Daoy (cell line): ENCODE results near the gene TMIGD3. TPM values are rescaled to one million over a fixed set of nuclear protein-coding genes. Genes with fewer than 3 reads are reported as not detected.

Experiments
- DNase-seq: peaks from one replicate; pipeline ENCODE4 v3.0.0-alpha.2; 2015; ENCODE audit warnings: low read depth
- total RNA-seq: library from RNA; depleted of rRNA; stranded (reverse); fragments of >200 nt; shearing (Covaris generic); gene quantifications from 2 replicates; pipeline ENCODE4 v1.2.3, GENCODE V29; 2014; rRNA removed

Gene TMIGD3
- total RNA-seq, 1 experiment from 2014 or later = not detected

DNA sequence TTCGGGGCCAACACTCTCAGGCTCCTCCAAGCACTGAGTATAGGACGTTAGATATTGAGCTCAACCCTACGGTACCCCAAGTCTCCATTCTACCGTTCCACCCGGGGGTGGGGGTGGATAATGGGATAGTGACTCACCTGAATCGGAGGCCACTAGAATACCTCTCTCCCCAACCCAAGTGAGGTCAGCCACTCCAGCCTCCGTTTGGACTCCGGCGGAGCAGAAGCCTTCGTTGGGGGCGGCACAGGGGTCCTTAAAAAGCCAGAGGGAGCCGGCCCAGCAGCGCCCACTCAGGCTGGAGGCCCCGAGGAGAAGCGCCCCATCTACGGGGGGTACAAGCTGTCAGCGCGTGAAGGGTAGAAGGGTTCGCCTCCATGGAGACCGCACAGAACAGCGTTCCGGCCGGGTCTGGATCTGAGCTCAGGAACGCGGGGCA is 54.9 kb downstream of the TMIGD3 start:
- peak; percentile 59 for DNase-seq

DNA sequence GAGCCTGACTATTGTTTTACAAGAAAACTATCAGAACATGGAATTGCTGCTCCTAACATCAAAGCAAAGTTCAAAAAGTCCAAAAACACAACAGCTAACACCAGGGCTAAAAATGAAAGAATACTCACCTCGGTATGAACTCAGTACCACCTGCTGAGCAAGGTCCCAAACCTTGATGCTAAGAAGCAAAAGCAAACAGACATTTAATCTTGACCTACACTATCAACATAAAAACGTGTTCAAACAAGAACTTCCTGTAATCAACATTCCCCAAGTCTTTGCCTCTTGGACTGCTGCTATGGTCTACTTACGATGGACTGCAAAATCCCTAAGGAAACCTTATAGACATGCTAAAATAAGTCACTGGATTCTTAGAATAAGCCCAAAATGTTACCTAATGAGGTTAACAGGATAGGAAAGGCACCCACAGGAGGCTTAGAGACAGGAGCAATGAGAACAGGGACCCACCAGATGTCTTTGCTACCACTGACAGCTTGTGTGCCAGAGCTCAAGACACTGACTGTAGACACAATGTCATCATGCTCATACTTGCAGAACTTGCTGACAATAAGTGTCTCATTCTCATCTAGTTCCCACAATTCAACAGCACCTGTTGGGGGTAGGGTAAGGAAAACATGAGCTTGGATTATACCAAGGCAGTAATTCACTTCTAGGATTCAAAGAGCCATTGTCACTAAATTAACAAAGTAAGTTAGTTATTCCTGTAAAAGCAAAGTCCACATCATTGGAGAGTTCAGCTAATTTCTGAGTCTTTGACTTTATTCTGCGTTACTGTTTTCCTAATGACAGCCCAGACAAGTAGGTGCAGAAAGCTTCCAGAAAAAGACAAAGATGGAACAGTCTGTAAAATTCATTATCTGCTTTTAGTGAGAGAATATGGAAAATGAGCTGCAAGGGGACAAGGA is 56.2 kb downstream of the TMIGD3 start:
- no peak for DNase-seq

DNA sequence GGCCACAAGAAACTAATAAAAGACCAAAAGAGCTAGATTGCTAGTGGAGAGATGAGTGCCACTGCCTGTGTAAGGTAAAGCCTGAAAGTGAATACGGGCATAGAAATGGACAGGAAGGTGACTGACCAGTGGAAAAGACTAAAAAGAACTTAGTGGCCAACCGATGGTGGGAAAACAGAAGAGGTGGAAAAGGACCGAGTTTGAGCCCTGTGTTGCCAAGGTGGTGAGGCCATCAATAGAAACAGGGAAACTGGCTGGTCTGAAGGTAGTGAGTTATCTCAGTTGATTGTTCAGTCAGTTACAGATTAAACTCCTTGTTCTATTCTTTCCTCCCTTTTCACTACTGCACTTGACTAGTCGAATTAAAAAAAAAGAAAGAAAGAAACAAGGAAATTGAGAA is 56.9 kb downstream of the TMIGD3 start:
- DNase-seq = no peak

DNA sequence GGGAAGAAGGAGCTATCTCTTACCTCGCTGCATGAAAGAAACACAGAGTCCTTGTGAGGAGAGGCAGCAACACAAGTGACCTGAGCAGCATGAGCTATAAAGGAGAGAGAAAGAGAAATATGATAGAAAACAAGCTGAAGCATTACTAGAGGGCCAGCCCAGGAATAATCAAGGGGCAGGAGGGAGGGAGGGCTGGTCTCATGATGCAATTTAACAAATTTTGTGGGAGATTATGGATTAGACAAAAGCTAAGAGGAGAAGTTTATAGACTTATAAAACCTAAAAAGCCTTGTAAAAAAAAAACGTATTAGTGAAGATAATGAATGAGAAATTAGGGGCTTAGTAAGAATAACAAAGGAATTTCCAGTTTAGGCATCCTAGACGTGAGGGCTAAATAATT is 59.4 kb downstream of the TMIGD3 start:
- no peak for DNase-seq

DNA sequence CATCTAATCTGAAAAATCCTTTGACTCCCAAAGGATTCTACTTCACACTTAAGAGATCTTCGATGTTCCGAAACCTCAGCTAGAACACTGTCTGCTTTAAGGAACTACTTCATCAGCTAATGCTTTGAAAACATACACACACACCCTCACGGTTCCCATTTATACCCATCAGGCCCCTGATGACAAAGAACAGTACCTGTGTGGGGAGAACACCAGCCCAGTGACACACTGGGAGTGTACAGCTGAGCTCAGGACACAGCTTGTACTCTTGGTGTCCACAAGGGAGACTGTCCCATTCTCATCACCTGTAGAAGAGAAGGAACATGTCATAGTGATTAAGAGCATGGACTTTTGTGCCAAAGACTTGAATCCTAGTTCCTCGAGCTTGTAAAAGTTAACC is 61.0 kb downstream of the TMIGD3 start:
- no peak for DNase-seq

DNA sequence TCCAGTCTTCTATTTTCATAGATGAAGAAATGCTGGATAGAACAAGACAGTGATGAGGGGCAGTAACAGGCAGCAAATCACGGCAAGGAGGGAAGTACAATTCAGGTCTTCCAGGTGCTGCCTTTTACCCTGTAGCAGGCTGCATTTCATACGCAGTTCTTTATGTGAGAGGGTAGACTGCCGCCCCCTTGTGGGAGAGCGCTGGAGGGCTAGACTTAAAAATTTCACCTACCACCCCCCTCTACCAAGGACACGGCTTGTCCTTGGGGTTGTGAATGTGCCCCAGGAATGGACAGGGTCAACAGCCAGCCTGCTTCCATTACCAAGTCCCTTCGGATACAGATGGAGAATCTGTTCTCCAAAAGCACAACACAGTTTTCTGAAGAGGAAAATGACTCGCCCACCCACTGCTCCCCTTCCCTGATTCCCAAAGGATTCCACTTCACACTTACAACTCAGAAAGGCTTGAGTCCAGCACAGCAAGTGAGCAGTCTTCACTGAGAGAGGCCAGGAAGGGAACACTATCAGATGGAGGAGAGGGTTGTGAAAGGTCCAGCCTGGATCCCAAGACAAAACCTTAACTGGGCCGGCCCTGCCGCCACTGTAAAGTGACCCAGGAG is 61.8 kb downstream of the TMIGD3 start:
- DNase-seq = peak; percentile 17

DNA sequence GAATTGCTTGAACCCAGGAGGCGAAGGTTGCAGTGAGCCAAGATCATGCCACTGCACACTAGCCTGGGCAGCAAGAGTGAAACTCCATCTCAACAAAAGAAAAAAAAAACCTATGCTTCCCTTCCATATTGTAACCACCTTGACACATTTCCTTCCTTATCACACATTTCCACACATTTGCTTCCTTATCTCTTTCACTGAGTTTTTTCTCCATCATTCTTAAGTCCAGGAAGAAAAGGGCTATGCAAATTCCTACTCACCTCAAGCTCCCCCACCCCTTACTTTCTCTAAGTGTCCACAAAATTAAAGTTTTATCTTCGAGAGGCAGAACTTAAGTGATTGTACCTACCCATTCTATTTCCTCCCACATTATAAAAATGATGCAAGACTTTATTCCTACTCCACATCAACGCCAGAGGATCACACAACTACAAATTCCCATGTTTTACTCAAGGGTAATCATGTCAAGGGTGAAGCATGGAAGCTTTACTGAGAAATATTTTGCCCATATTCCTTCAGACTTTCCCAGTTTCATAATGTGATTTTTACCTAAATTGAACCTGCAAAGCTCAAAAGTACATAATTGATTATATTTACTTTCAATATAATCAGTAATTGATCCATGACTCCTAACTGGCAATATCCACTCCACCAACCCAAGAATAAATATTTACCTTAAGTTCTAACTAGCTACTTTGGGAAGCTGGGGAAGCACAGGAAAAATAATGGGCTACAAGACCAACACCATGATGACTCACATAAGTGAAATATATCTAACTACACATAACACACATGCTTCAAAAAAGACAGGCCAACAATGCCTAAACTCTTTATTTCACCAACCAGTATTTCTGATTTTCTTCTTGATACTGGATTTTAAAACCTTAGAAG is 63.7 kb downstream of the TMIGD3 start:
- DNase-seq = no peak

DNA sequence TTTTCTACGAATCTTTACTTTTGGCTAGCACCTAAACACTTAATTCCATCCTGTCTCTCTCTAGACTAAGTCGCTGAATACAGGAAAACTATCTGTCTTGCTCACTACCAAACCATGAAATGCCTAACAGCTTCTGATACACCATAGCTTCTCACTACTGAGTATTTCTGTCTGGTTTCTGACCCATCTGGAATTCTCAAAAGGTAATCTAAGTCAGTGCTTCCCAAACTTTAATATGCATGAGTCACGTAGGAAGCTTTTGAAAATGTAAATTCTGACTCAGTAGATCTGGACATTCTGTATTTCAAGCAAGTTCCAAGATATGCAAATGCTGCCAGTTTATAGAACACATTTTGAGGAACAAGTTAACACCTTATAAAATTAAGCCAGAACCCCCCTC is 66.7 kb downstream of the TMIGD3 start:
- DNase-seq = no peak

Other genes with a start within 250 kb of the TMIGD3 start
- 0.06 TPM in 1 of 2 replicates, not detected in the other for gene CHIA, start 212.8 kb downstream of the TMIGD3 start, total RNA-seq
- gene OVGP1, start 75.9 kb downstream of the TMIGD3 start, total RNA-seq = 1.5 and 2.0 TPM in 2 replicates
- gene WDR77, start 54.4 kb downstream of the TMIGD3 start, total RNA-seq = 145 and 169 TPM in 2 replicates
- gene ATP5PB, start 54.2 kb downstream of the TMIGD3 start, total RNA-seq = 722 and 890 TPM in 2 replicates
- 0.11 TPM in 1 of 2 replicates, not detected in the other for gene C1orf162, start 29.6 kb downstream of the TMIGD3 start, total RNA-seq
- gene ADORA3, start within 50 bp of the TMIGD3 start, total RNA-seq = not detected in 2 replicates
- gene RAP1A, start 116.2 kb upstream of the TMIGD3 start, total RNA-seq = 42.8 and 47.1 TPM in 2 replicates
- 0.71 and 0.91 TPM in 2 replicates for gene INKA2, start 235.8 kb upstream of the TMIGD3 start, total RNA-seq